HepG2 (cell line): Measurements from ENCODE around the gene POLH. TPM values are rescaled to one million over a fixed set of nuclear protein-coding genes. Genes with fewer than 3 reads are reported as not detected.
A peak's percentile ranks its signal among the peaks of the same experiment; 100 is the strongest.

Source experiments
- ATF6 ChIP-seq: sonication (generic); formaldehyde crosslinking; conservative IDR thresholded peaks from 2 replicates; pipeline ENCODE4 v1.4.0; 2020; ENCODE audit warnings: missing genetic modification reagents
- BRCA1 ChIP-seq: sonication (generic); formaldehyde crosslinking; IDR thresholded peaks from 2 replicates; pipeline ENCODE4 v1.4.0; 2020; ENCODE audit warnings: missing genetic modification reagents
- CC2D1A ChIP-seq: sonication (generic); formaldehyde crosslinking; IDR thresholded peaks from 2 replicates; pipeline ENCODE4 v1.8.1; 2023; ENCODE audit warnings: mild to moderate bottlenecking, missing genetic modification reagents
- GLI4 ChIP-seq: sonication (generic); formaldehyde crosslinking; IDR thresholded peaks from 2 replicates; pipeline ENCODE4 v1.5.1; 2020; ENCODE audit warnings: missing genetic modification reagents, mild to moderate bottlenecking, moderate library complexity, borderline replicate concordance
- GMEB1 ChIP-seq: sonication (generic); formaldehyde crosslinking; IDR thresholded peaks from 2 replicates; pipeline ENCODE4 v1.5.1; 2020; ENCODE audit warnings: missing genetic modification reagents, mild to moderate bottlenecking, borderline replicate concordance
- GRHL1 ChIP-seq: sonication (generic); formaldehyde crosslinking; conservative IDR thresholded peaks from 2 replicates; pipeline ENCODE4 v1.8.0; 2022; ENCODE audit warnings: missing genetic modification reagents
- MBNL3 ChIP-seq: fragments of 250-450 bp; sonication (Bioruptor Pico); conservative IDR thresholded peaks from 2 replicates; pipeline ENCODE4 v1.8.0; 2022; ENCODE audit warnings: mild to moderate bottlenecking, inconsistent platforms
- PCBP2 ChIP-seq: fragments of 200-400 bp; formaldehyde crosslinking; optimal IDR thresholded peaks from 2 replicates; pipeline ENCODE3; 2018; ENCODE audit warnings: low read length, low read depth; ENCODE audit not compliant: poor library complexity, severe bottlenecking
- RELA ChIP-seq: sonication (generic); formaldehyde crosslinking; IDR thresholded peaks from 2 replicates; pipeline ENCODE4 v1.4.0; 2020; ENCODE audit warnings: missing genetic modification reagents
- RNF2 ChIP-seq: fragments of 450-650 bp; conservative IDR thresholded peaks from 2 replicates; pipeline ENCODE4 v1.6.1; 2016; ENCODE audit warnings: low read depth
- SOX6 ChIP-seq, 2 experiments: fragments of 450-650 bp in 1 of 2; sonication (generic) in 1 of 2; formaldehyde crosslinking in 1 of 2; IDR thresholded peaks; 2 replicates each; pipeline versions ENCODE4 v1.4.0 to v1.6.1; 2017 to 2020; ENCODE audit warnings: antibody characterized with exemption in 1 of 2, mild to moderate bottlenecking in 1 of 2, missing genetic modification reagents in 1 of 2
- TSC22D2 ChIP-seq: sonication (generic); formaldehyde crosslinking; IDR thresholded peaks from 2 replicates; pipeline ENCODE4 v1.5.1; 2020; ENCODE audit warnings: missing genetic modification reagents, mild to moderate bottlenecking, borderline replicate concordance
- ZNF383 ChIP-seq: sonication (generic); formaldehyde crosslinking; IDR thresholded peaks from 2 replicates; pipeline ENCODE4 v1.4.0; 2020; ENCODE audit warnings: missing genetic modification reagents, mild to moderate bottlenecking, borderline replicate concordance
- ZNF572 ChIP-seq: sonication (generic); formaldehyde crosslinking; IDR thresholded peaks from 2 replicates; pipeline ENCODE4 v1.5.1; 2020; ENCODE audit warnings: mild to moderate bottlenecking, missing genetic modification reagents
- ZNF788 ChIP-seq: sonication (generic); formaldehyde crosslinking; IDR thresholded peaks from 2 replicates; pipeline ENCODE4 v1.5.0; 2020; ENCODE audit warnings: mild to moderate bottlenecking, missing genetic modification reagents, borderline replicate concordance
- ZNF792 ChIP-seq: IDR thresholded peaks from 2 replicates; pipeline ENCODE4 v1.6.1; 2016
- polyA plus RNA-seq, 8 experiments: library from polyadenylated mRNA; depleted of rRNA in 3 of 8; stranded (reverse) in 7 of 8; unstranded in 1 of 8; fragments of >200 nt; fragmentation: Illumina TruSeq in 4 of 8; extraction: Trizol in 4 of 8; gene quantifications; 2 replicates each; pipeline versions ENCODE4 v1.2.1 to v1.2.3, GENCODE V29; 2011 to 2016; ENCODE audit warnings: low read depth in 4 of 8, missing spikeins in 1 of 8, mixed read lengths in 1 of 8; ENCODE audit not compliant: insufficient read depth in 1 of 8
- total RNA-seq, 5 experiments: library from RNA; depleted of rRNA; stranded (reverse); fragments of >200 nt; fragmentation: Illumina TruSeq; extraction: Trizol; gene quantifications; 2 replicates each; pipeline ENCODE4 v1.2.3, GENCODE V29; 2016; ENCODE audit warnings: low read depth in 1 of 5
- TF ChIP-seq, protein P1 (sequence below): sonication (generic); formaldehyde crosslinking; IDR thresholded peaks from 2 replicates; pipeline ENCODE4 v1.9.0; 2022; ENCODE audit warnings: low read depth, missing genetic modification reagents

The POLH gene
- total and polyA plus RNA-seq, 2 of the 13 experiments (the other 11 are each of a cell fraction or from before 2014, with no cell fraction given): 11.6 to 25.0 TPM

GRCh38 chr6:43575772-43576551 is at the start of gene POLH, which contains the start of gene XPO5 (continued):
- TF ChIP-seq PCBP2 (no peak), BRCA1 (CRISPR knock-in tag) (peak; percentile 94), GRHL1 (no peak), CC2D1A (CRISPR knock-in tag) (no peak), GLI4 (CRISPR knock-in tag) (no peak; the same call in 1 of the 2 replicates), RNF2 (0 out of 2 replicates have a peak, but pooled peaks have one; percentile 60), ZNF383 (peak; percentile 93), MBNL3 (CRISPR knock-in tag) (no peak), ZNF792 (CRISPR knock-in tag) (peak; percentile 84), ZNF788 (CRISPR knock-in tag) (peak; percentile 26; the same call in 1 of the 2 replicates), ATF6 (CRISPR knock-in tag) (no peak), RELA (CRISPR knock-in tag) (no peak), ZNF572 (CRISPR knock-in tag) (peak; percentile 90; the same call in 1 of the 2 replicates), SOX6 (IDR thresholded peaks at IDR 0.05) (no peak), SOX6 (CRISPR knock-in tag; IDR thresholded peaks at IDR 0.05) (peak; percentile 67), GMEB1 (CRISPR knock-in tag) (peak; percentile 80), TSC22D2 (CRISPR knock-in tag) (no peak; the same call in 1 of the 2 replicates)
- TF ChIP-seq, protein P1, sequence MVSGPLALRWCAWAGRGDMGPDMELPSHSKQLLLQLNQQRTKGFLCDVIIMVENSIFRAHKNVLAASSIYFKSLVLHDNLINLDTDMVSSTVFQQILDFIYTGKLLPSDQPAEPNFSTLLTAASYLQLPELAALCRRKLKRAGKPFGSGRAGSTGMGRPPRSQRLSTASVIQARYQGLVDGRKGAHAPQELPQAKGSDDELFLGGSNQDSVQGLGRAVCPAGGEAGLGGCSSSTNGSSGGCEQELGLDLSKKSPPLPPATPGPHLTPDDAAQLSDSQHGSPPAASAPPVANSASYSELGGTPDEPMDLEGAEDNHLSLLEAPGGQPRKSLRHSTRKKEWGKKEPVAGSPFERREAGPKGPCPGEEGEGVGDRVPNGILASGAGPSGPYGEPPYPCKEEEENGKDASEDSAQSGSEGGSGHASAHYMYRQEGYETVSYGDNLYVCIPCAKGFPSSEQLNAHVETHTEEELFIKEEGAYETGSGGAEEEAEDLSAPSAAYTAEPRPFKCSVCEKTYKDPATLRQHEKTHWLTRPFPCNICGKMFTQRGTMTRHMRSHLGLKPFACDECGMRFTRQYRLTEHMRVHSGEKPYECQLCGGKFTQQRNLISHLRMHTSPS (CRISPR knock-in tag): no peak
